Right lobe of liver (tissue), 6 donors: ENCODE data around the gene MIER2. TPM values are rescaled to one million over a fixed set of nuclear protein-coding genes. Genes with fewer than 3 reads are reported as not detected.

Experiments used
- ATAC-seq, 4 donors: fragments of 200-7000 bp; cut with Tn5 transposase; one replicate each; pipeline ENCODE4 v1.9.1; 2020; ENCODE audit warnings: mild to moderate bottlenecking in 4 of 4, moderate library complexity in 4 of 4
- DNase-seq, 3 donors: peaks; one replicate each; pipeline ENCODE4 v3.0.0-alpha.2; 2020
- H3K27ac ChIP-seq, 3 donors: fragments of 200-600 bp; one replicate each; pipeline ENCODE4 v1.8.0; 2022
- H3K27me3 ChIP-seq, 2 donors: fragments of 200-600 bp; one replicate each; pipeline ENCODE4 v1.8.0; 2022
- H3K36me3 ChIP-seq, 4 donors: fragments of 200-600 bp; sonication (generic) in 1 of 4; one replicate each; pipeline versions ENCODE4 v1.5.1 to v1.8.0; 2017 to 2022; ENCODE audit warnings: control low read depth in 1 of 4
- H3K4me1 ChIP-seq, 4 donors: fragments of 200-600 bp; sonication (generic) in 1 of 4; one replicate each; pipeline versions ENCODE4 v1.5.1 to v1.8.0; 2017 to 2022; ENCODE audit warnings: control low read depth in 1 of 4
- H3K4me3 ChIP-seq, 3 donors: fragments of 200-600 bp; one replicate each; pipeline ENCODE4 v1.8.0; 2022
- H3K9me3 ChIP-seq, 4 donors: fragments of 200-600 bp; sonication (generic) in 1 of 4; one replicate each; pipeline versions ENCODE4 v1.5.1 to v1.8.0; 2017 to 2022; ENCODE audit warnings: control low read depth in 1 of 4
- POLR2A ChIP-seq: fragments of 450-650 bp; IDR thresholded peaks from one replicate; pipeline ENCODE4 v1.6.1; 2017; ENCODE audit warnings: antibody characterized with exemption, mild to moderate bottlenecking
- WGBS: methylation state at CpG from one replicate; pipeline ENCODE4 v1.1.6; 2018; ENCODE audit warnings: low coverage, low lambda C conversion rate; ENCODE audit not compliant: insufficient coverage; ENCODE audit errors: missing lambda C conversion rate; 5-methylcytosine and 5-hydroxymethylcytosine counted together
- intact Hi-C, 2 donors: fragments of 100-400 bp; cut with DNase I; formaldehyde crosslinking; loops; one replicate each; pipeline versions ENCODE4 v1.11.2 to v1.14.1; 2022
- total RNA-seq, 6 experiments: library from RNA; depleted of rRNA in 2 of 6; stranded (reverse); fragments of >200 nt in 2 of 6; fragmentation: NEBNext Ultra II Directional in 3 of 6; extraction: Animal tissue kit (Norgen Biotek cat#: 25700) in 3 of 6; gene quantifications; one replicate each; pipeline versions ENCODE4 v1.1.0 to v1.2.4, GENCODE V29; 2016 to 2023
- TF ChIP-seq, protein P1 (sequence below), 4 donors: fragments of 200-600 bp in 3 of 4; fragments of 450-650 bp in 1 of 4; IDR thresholded peaks; one replicate each; pipeline versions ENCODE4 v1.5.1 to v1.8.0; 2016 to 2022; ENCODE audit warnings: antibody characterized with exemption in 4 of 4, mild to moderate bottlenecking in 2 of 4
- donor health status: DM: no; HTN: yes; CAD: no.
- donor health status: DM: no; HTN: no; CAD: no.
- donor health status: DM: no; HTN: no; CAD: no.
- donor health status: DM: no; HTN: yes; CAD: no.
- donor health status: DM: no; HTN: yes; CAD: no.

The MIER2 gene
- total RNA-seq, 6 experiments from 2014 or later, result 3.1 to 7.3 (median 4.5) TPM

DNA sequence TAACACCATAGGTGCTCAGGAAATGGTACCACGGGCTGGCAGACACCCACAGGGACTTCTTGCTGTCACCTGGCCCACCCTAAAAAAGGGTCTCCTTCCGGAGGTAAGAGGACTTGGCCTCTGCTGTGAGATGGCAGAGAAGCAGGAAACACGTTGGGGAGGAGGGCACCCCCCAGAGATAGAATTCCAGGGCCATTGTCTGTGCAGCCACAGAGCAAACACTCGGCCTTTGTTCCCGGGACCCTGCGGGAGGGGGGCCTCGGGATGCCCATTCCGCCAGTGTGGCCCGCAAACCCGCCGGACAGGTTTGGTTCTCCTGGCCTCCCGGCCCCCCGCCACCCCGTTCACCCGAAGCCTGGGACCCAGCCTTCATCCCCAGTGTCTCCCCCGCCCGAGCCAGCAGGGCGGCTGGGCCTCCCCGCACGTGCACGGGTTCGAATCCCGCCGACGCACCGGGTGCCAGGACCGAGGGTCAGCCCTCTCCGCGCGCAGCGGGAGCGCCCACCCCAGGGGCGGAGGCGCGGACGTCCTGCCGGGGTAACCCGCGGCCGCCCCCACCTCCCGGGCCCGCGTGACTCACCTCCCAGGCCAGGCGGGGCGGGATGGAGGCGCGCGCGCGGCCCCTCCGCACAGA, 54.1 kb downstream of the MIER2 start:
- no peaks in the 10 kb centered on the region for H3K9me3 ChIP-seq
- no peak overlapping the region for H3K27ac ChIP-seq
- TF ChIP-seq POLR2A, result no peak
- TF ChIP-seq, protein P1, sequence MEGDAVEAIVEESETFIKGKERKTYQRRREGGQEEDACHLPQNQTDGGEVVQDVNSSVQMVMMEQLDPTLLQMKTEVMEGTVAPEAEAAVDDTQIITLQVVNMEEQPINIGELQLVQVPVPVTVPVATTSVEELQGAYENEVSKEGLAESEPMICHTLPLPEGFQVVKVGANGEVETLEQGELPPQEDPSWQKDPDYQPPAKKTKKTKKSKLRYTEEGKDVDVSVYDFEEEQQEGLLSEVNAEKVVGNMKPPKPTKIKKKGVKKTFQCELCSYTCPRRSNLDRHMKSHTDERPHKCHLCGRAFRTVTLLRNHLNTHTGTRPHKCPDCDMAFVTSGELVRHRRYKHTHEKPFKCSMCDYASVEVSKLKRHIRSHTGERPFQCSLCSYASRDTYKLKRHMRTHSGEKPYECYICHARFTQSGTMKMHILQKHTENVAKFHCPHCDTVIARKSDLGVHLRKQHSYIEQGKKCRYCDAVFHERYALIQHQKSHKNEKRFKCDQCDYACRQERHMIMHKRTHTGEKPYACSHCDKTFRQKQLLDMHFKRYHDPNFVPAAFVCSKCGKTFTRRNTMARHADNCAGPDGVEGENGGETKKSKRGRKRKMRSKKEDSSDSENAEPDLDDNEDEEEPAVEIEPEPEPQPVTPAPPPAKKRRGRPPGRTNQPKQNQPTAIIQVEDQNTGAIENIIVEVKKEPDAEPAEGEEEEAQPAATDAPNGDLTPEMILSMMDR (IDR thresholded peaks at IDR 0.05), result no peak
- intact Hi-C loops, result no loop called here
- DNase-seq (peak; percentile 21 to 58 (median 49)), ATAC-seq (peak in 2 of 4 donors; percentile 14 to 44)
- H3K4me1 ChIP-seq, result no peaks in the 10 kb centered on the region
- 0% methylated on average over 3 of the region's 51 CpGs for WGBS
- H3K36me3 ChIP-seq, result no peaks in the 10 kb centered on the region
- H3K4me3 ChIP-seq, result peak overlapping the region in 1 of 3 donors; percentile 24
- H3K27me3 ChIP-seq, result peaks cover 7 to 16% of the 10 kb centered on the region in 2 donors

DNA sequence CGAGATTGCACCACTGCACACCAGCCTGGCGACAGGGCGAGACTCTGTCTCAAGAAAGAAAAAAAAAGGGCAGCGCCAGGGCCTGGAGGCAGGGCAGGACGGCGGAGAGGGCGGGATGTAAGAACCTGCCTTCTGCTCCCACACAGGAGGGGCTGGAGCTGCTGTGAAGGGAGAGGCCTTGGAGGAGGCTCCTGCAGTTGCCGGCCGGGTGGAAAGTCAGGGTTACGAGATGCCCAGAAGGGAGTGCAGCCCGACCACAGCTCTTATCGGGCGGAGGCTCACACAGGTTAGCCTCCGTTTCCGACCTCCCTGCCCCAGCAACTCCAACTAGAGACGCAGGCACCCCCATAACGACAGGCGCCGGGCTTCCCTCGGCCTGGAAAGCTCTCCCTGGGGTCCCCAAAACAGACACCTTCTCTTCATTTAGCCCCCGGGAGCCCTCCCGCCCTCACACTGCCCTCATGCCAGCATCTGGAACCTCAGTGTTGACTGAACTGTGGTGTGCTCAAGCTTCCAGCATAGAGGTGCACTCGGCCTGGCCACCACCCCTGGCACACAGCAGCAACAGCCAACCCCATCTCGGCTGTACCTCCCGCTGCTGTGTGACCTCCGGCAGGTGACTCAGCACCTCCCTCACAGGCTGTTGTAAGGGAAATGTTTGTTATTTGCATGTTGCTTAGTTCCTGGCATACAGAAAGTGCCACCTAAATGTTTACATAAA, 54.8 kb downstream of the MIER2 start:
- H3K4me3 ChIP-seq, result no peak overlapping the region
- peaks cover 6 to 13% of the 10 kb centered on the region in 2 donors for H3K27me3 ChIP-seq
- WGBS, result 44% methylated on average over 5 of the region's 26 CpGs
- no peaks in the 10 kb centered on the region for H3K4me1 ChIP-seq
- DNase-seq, result peak in 1 of 3 donors; percentile 28
- no peak overlapping the region for H3K27ac ChIP-seq
- TF ChIP-seq, protein P1 (IDR thresholded peaks at IDR 0.05), result no peak
- no peak for TF ChIP-seq POLR2A
- H3K36me3 ChIP-seq, result no peaks in the 10 kb centered on the region
- ATAC-seq, result peak; percentile 27 to 67 (median 42)
- intact Hi-C loops, result no loop called here
- no peaks in the 10 kb centered on the region for H3K9me3 ChIP-seq

DNA sequence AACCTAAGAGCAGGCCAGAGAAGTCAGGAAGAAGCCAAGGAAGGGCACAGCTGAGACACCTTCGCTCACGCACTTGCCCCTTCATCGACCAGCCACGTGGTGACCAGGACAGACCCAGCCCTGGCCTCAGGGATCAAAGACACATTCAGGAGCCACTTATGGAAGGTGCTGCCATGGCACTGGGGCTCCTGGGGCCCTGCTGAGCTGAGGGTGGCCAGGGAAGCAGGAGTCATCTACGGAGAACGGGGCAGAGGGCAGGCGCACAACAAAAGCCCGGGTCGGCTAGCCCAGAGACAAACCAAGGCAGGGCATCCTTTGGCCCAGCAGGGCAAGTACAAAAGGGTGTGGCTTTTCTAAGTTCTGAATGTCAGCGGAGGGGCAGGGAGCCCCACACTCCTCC, 55.7 kb downstream of the MIER2 start:
- Histone ChIP-seq H3K27me3 (peaks cover 0 to 6% of the 10 kb centered on the region in 2 donors), H3K9me3 (no peaks in the 10 kb centered on the region), H3K4me1 (no peaks in the 10 kb centered on the region), H3K4me3 (no peak overlapping the region), H3K27ac (no peak overlapping the region), H3K36me3 (no peaks in the 10 kb centered on the region)
- TF ChIP-seq POLR2A, result no peak
- TF ChIP-seq, protein P1 (IDR thresholded peaks at IDR 0.05), result no peak
- intact Hi-C loops, result no loop called here
- DNase-seq (no peak), ATAC-seq (no peak)
- 65% methylated on average over 4 of the region's 10 CpGs for WGBS

DNA sequence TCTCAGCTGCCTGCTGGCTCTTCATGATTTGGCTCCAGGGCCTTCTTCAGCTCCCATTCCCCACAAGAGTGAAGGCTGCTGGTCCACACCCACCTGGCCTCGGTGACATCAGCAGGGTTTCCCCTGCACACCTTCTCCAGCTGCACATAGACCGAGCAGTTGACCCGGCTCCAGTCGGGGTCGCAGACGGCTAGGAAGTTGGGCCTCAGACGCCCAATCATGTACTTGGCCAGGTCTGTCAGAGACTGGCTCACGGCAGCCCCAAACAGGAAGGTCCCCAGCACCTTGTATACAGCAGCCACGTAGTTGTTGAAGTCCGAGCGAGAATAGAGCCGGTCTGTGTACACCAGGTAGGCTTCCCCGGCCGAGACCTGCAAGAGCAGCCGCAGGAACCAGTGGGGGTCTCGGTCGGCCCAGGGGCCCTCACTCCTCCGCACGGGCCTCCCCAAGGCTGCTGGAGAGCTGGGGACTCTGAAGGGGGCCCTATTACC, 57.2 kb downstream of the MIER2 start:
- Histone ChIP-seq H3K4me3 (no peak overlapping the region), H3K27ac (no peak overlapping the region), H3K9me3 (no peaks in the 10 kb centered on the region), H3K27me3 (no peaks in the 10 kb centered on the region), H3K4me1 (no peaks in the 10 kb centered on the region), H3K36me3 (no peaks in the 10 kb centered on the region)
- no peak for DNase-seq
- WGBS, result 60% methylated on average over 1 of the region's 19 CpGs
- ATAC-seq, result no peak
- TF ChIP-seq, protein P1 (IDR thresholded peaks at IDR 0.05), result no peak
- TF ChIP-seq POLR2A, result no peak
- intact Hi-C loops, result no loop called here
